Stimulated activated naive CD4-positive, alpha-beta T cell (primary cell): ENCODE data around the gene TAF6.

Source experiments
- DNase-seq, 6 experiments: peaks; one replicate each; lab custom pipeline; 2025; lab: John Stamatoyannopoulos, UW

TAF6 gene

DNA sequence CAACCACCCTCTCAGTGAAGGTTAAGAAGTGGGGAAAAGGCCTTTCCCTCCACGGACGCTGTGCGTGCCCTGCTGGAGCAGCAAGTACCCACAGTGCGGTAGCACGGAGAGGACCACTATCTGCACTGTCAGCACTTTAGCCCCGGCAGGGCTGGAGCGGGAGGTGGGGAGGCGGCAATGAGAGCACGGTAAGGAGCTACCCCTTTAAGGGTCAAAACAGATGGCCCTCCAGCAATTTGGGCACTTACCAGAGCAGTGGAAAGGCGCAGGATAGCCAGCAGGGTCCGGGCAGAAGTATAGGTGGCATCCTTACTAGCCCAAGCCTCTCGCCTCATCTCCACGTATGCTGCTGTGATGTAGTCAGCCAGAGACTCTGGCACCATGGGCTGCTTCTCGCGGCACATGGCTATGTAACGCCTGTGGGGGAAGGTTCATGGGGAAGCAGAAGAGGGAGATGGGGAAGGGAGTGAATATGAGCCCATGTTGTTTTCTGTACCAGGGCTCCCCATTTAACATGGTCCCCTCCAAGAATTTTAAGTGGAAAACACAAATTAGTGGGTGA, 25.2 kb downstream of the TAF6 start:
- no peak for DNase-seq

DNA sequence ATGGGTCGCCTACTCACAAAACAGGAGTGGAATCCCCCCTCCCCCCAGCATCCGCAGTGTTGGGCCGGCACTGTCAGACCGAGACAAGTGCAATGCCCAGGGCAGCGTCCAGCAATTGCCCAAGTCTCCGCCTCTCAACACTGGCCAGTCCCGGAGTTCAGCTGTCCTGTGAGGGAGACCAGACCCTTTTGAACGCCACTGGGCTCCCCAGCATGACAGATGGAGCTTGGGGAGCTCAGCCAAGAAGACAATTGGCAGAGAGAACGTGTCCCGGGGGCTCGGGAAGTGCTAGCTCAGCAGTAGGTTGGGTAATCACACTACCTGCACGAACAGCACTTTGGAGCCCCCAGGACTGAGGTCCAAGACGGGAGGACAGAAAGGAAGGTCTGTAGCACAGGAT, 25.7 kb downstream of the TAF6 start:
- DNase-seq: no peak

GRCh38 chr7:100093054-100093453, 26.1 kb downstream of the TAF6 start:
- no peak for DNase-seq

DNA sequence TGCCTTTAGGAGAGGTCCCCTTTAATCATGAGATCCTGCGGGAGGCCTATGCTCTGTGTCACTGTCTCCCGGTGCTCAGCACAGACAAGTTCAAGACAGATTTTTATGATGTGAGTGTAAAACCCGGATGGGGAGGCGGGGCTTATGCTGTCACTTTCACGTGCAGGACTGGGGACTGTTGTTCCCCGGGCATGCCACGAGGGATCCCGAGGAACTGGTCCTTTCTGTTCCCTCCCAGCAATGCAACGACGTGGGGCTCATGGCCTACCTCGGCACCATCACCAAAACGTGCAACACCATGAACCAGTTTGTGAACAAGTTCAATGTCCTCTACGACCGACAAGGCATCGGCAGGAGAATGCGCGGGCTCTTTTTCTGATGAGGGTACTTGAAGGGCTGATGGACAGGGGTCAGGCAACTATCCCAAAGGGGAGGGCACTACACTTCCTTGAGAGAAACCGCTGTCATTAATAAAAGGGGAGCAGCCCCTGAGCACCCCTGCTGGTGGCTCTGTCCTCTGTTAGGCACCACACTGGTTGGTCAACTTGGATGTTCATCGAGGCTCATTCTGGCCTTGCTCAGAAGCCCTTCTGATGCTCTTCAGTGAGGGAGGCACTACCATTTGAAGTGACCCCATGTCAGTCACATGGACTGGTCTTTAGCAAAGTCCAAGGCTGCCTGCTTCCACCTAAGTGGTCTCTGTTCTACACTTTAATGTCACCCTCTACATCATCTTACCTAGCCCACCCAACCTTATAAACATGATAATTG, 27.6 kb downstream of the TAF6 start:
- DNase-seq: no peak

DNA sequence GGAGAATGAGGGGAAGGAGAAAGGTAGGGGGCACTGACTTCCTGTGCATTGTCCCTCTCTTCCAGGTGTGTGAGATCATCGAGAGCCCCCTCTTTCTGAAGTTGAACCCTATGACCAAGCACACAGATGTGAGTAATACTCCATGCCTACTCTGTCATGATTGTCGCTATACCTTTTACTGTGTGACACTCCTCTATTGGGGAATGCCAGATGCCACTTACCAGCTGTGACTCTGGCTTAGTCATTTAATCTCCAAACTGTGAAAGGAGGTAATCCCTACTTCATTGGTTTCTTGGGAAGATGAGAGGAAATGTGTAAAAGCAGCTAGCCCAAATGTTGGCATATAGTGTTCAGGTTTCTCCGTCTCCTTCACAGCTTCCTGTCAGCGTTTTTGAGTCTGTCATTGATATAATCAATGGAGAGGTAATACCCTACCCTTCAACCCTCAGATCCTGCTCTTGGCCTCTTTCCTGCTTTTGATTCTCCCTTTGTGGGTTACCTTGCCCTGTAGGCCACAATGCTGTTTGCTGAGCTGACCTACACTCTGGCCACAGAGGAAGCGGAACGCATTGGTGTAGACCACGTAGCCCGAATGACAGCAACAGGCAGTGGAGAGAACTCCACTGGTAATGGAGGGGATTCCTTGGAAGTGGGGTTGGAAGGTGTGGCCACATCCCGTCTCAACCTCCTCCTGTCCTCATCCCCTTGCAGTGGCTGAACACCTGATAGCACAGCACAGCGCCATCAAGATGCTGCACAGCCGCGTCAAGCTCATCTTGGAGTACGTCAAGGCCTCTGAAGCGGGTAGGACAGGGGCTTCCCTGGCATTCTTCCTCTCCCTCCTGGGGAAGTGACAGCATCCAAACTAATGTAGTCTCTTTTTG, 28.4 kb downstream of the TAF6 start:
- DNase-seq: no peak

- no peak for DNase-seq
Measured at GRCh38 chr7:100089458-100090196, 29.5 kb downstream of the TAF6 start.

DNA sequence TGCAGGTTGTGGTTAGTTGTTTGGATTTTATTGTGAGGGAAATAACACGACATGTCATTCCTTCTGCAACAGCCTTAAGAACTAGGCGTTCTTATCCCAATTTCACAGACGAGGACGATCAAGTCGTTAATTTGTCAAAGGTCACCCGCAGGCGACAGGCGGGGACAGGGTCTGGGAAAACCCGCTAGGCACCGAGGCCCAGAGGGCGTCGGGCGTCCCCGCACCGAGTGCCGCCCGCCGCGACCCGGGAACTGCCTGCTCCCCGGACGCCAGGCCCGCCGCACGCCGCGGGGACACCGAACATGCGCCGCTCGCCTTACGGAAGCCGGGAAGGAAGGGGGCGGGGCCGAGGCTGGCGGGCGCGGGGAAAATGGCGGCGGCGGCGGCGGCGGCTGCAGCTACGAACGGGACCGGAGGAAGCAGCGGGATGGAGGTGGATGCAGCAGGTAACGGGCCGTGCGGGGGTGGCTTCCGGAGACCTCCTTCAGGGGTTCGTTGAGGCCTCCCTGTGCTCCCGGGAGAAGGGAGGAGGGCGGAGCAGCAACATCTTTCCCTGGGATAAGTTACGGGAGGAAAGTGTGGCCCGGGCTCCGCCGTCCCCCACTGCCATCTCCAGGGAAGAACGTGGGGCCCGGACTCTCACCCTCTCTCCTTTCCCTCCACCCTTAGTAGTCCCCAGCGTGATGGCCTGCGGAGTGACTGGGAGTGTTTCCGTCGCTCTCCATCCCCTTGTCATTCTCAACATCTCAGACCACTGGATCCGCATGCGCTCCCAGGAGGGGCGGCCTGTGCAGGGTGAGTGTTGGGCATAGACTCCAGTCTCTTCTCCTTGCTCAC, 30.3 kb downstream of the TAF6 start, which contains the start of gene COPS6:
TSS of gene COPS6 (plus strand) at position 349 of the 837 bp plus-strand sequence. CDS start at position 371, 22 bp downstream.
- DNase-seq: peak; percentile 70 to 89 (median 84)

DNA sequence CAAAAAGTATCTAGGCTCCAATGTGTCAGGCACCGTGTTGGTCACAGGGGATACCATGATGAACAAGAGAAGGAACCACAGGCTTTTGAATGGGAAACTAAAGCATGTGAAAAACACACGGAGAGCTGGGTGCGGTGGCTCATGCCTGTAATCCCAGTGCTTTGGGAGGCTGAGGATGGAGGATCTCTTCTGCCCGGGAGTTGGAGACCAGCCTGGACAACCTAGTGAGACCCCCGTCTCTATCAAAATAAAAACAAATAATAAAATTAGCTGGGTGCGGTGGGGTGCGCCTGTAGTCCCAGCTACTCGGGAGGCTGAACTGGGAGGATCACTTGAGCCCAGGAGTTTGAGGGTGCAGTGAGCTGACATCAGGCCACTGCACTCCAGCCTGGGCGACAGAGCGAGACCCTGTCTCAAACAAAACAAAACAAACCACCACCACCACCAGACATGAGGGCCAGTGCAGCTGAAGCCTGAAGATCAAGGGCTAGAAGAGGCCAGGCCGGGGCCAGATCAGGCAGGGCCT, 31.0 kb downstream of the TAF6 start:
- no peak for DNase-seq

DNA sequence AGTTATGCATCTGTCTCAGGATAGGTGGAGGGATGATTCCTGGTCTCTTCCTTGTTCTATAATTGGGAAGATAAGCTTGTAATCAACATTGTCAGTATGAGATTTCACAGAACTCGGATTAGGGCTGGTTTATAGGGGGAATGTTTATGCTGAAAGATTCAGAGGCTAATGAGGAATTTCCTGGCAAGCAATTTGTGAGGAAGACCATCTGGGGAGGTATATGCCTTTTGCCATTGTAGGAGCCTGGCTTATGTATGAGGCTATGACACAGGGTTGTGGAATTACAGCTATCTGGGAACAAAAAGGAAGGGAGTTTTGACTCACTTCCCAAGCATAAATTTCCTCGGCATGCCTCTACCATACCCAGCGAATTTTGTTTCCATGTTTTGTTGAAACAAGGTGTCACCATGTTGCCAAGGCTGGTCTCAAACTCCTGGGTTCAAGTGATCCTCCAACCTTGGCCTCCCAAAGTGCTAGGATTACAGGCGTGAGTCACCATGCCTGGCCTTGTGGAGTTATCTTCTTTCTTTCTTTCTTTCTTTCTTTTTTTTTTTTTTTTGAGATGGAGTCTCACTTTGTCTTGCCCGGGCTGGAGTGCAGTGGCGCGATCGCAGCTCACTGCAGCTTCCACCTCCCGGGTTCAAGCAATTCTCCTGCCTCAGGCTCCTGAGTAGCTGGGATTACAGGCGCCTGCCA, 32.0 kb downstream of the TAF6 start:
- no peak for DNase-seq

- DNase-seq: no peak
Measured at GRCh38 chr7:100085515-100085914, 33.6 kb downstream of the TAF6 start.

DNA sequence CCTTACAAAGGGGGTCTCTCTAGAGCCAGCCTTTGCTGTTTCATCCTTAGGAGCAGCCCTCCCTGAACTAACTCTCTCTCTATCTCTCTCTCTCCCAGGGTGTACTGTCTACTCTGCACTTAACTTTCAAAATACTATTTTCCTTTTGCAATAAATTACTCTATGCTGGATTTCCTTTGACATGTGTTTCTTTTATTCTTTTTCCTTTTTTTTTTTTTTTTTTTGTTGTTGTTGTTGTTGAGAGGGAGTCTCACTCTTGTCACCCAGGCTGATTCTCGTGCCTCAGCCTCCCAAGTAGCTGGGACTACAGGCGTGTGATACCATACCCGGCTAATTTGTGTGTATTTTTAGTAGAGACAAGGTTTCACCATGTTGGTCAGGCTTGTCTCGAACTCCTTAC, 36.2 kb downstream of the TAF6 start:
- no peak for DNase-seq

DNA sequence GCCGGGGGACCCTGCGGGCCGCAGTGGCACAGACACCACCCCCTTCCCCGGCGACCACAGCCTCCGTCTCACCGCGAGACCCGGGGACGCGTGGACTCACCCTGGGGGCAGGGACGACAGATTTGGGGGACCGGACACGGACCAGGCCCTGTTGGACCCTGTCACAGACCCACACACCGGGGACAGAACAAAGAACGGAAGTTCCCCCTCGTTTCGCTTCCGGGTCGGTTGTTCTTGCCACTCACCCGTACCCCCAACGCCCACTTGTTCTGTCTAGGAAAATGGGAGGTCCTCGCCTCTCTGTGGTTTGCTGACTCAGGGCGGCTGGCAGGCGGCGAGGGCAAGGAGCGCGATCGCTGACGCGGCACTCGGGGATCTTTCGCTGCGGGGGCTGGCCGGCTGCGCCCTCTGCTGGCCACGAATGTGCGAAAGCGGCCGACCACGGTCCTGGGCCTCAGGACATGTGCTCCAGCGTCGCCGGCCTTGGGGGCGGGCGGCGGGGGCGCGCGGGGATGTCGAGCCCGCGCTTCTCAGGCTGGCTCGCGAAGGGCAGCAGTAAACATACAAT, 37.5 kb downstream of the TAF6 start, which contains the start of gene ZNF3:
TSS of gene ZNF3 (minus strand) at position 189 of the 568 bp plus-strand sequence. CDS start 4,366 bp downstream, outside the sequence.
- DNase-seq: peak; percentile 89 to 97 (median 96)

- DNase-seq: peak in 1 of 6 experiments; percentile 43
Measured at GRCh38 chr7:100080907-100081534, 38.1 kb downstream of the TAF6 start.

DNA sequence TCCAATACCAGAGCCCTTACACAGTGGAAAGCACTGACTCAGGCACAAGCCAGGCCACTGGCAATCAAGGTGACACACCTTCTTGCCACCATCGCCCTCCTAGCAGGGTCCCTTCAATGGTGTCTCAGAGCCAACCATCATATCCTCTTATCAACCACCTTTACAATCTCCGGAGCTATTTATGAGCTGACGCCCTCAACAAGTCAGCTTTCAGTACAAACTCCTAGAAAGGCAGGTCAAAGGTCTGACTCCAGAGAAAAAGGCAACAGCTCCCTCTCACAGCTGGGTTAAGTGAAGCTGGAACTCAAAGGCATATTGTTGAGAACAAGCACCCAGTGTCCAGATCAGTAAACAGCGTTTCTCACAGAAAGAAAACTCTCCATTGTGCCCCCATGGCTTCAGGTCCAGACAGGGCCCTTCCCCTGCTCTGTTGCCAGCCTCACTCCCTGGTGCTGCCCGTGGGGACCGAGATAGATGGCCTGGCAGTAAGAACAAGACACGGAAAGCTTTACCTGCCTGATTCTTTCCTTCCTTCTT, 40.1 kb downstream of the TAF6 start:
- DNase-seq: no peak

- no peak for DNase-seq
Measured at GRCh38 chr7:100077205-100077604, 42.0 kb downstream of the TAF6 start.

DNA sequence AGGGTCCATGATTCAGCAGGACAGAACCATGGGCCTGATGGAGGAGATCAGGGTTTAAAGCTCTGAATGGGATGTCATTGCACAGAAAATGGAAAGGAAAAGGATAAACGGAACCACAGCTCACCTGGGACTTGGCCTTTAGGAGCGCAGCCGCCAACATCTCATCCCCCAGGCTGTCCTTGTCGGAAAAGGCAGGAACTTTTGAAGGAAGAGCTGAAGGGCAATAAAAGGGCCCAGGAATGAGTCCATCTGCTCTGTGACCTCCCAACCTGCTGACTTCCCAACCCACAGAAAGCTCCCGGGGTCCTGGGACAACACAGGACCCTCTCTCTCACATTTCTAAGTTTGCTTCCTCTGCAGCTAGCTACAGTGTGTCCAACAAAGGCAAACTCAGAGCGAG, 43.7 kb downstream of the TAF6 start:
- DNase-seq: no peak

GRCh38 chr7:100074841-100075240, 44.3 kb downstream of the TAF6 start:
- no peak for DNase-seq

DNA sequence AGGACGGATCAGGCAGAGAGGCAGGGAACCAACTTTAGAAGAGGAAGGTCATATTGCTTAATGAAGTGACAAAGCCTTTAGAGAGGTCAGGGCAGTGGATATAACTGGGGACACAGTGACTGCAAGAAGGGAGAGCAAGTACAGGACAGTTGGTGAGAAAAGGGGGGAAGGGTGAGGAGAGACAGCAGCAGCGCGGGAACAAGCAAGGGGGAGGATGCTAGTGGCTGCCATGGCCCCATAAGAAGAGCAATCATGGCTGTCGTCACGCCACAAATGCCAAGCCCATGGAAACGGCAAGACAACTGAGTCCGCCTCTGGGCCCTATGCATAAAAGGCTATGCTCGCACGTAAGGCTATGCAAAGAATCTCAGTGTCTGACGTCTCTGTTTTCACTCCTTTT, 46.7 kb downstream of the TAF6 start:
- no peak for DNase-seq
